NCI-H1105 (cell line): ENCODE results near the gene FAM156A.
"Not testable (repeated sequence)": the region's sequence is repeated elsewhere in the genome, so short reads cannot be mapped to it uniquely, and the experiment has no call there.

Experiments
- DNase-seq: peaks from one replicate; lab custom pipeline; 2025; lab: John Stamatoyannopoulos, UW

FAM156A gene

GRCh38 chrX:52905531-52905930 lies 52.8 kb downstream of the FAM156A start:
- DNase-seq, result not testable (repeated sequence)
